Globus pallidus (tissue), 1 donor: ENCODE measurements around the gene FOLR2.
"Not testable (repeated sequence)": the region's sequence is repeated elsewhere in the genome, so short reads cannot be mapped to it uniquely, and the experiment has no call there.

Experiments used
- DNase-seq: peaks from one replicate; pipeline ENCODE4 v3.0.0-alpha.2; 2015; ENCODE audit warnings: low spot score

FOLR2 gene

GRCh38 chr11:72216638-72217037, at the start of gene FOLR2:
TSS of gene FOLR2 (plus strand) at chr11:72216794. CDS start at chr11:72218585, 1,791 bp downstream.
- no peak for DNase-seq

- not testable (repeated sequence) for DNase-seq
Observed at GRCh38 chr11:72169046-72169555, 47.5 kb upstream of the FOLR2 start.

- DNase-seq, result peak; percentile 70
Observed at GRCh38 chr11:72169754-72170153, 46.8 kb upstream of the FOLR2 start.

- DNase-seq, result not testable (repeated sequence)
Observed at GRCh38 chr11:72172043-72172442, 44.6 kb upstream of the FOLR2 start.

DNA sequence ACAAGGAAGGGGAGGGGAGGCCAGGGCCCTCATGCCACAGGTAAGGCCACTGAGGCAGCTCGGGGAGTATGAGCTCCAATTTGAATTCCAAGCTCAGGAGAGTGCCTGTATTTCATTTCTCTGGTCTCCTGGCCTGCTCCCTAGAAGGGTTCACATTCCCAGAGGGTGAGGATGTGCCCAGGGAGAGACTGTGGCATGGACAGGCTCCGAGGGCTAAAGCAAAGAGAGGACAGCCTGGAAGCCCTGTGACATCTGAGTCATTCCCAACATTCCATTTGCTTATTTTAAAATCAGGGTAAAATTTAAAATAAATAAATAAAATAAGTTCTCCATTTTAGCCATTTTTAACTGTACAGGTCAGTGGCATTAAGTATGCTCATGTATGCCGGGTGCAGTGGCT, 43.3 kb upstream of the FOLR2 start:
- no peak for DNase-seq

GRCh38 chr11:72174302-72175070, 42.1 kb upstream of the FOLR2 start:
- DNase-seq, result no peak

- DNase-seq, result no peak
Observed at GRCh38 chr11:72177656-72178055, 38.9 kb upstream of the FOLR2 start.

GRCh38 chr11:72179049-72179803, 37.4 kb upstream of the FOLR2 start:
- no peak for DNase-seq

GRCh38 chr11:72179804-72180396, 36.7 kb upstream of the FOLR2 start:
- no peak for DNase-seq

GRCh38 chr11:72180892-72181552, 35.6 kb upstream of the FOLR2 start:
- DNase-seq, result not testable (repeated sequence)

- DNase-seq, result not testable (repeated sequence)
Observed at GRCh38 chr11:72181553-72181958, 35.0 kb upstream of the FOLR2 start.

GRCh38 chr11:72188267-72188666, 28.3 kb upstream of the FOLR2 start:
- no peak for DNase-seq

GRCh38 chr11:72189455-72190250, 26.9 kb upstream of the FOLR2 start:
- DNase-seq, result peak; percentile 32

DNA sequence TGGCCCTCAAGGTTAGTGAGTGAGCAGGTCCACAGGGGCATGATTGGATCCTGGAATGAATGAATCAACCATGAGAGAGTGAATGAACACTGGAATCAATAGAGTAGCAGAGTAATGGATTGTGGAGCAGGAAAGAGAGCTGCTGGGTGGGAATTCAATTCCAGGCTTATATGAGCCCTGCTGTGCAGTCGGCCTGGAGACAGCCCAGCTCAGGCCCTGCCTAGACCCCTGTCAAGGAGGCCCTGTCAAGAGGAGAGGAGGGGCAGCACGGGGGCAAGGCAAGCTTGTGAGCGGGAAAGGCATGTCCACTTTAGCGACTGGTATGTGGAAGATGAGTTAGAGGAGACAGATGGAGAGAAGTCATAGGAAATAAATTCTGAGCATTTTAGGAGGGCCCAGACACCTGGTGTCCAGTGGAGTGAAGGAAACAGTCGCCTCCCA, 25.9 kb upstream of the FOLR2 start:
- no peak for DNase-seq

DNA sequence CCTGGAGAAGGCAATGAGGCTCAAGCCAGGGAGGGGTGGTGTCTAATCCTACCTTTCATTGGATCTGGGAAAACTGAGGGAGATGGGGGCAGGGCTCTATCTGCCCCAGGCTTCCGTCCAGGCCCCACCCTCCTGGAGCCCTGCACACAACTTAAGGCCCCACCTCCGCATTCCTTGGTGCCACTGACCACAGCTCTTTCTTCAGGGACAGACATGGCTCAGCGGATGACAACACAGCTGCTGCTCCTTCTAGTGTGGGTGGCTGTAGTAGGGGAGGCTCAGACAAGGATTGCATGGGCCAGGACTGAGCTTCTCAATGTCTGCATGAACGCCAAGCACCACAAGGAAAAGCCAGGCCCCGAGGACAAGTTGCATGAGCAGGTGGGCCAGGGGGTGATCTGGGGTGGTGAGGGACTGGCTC, 24.6 kb upstream of the FOLR2 start, which contains the start of gene FOLR1:
FOLR1 (plus strand) TSS at position 180 of the 421 bp plus-strand sequence; CDS start at position 214, 34 bp downstream.
- no peak for DNase-seq

DNA sequence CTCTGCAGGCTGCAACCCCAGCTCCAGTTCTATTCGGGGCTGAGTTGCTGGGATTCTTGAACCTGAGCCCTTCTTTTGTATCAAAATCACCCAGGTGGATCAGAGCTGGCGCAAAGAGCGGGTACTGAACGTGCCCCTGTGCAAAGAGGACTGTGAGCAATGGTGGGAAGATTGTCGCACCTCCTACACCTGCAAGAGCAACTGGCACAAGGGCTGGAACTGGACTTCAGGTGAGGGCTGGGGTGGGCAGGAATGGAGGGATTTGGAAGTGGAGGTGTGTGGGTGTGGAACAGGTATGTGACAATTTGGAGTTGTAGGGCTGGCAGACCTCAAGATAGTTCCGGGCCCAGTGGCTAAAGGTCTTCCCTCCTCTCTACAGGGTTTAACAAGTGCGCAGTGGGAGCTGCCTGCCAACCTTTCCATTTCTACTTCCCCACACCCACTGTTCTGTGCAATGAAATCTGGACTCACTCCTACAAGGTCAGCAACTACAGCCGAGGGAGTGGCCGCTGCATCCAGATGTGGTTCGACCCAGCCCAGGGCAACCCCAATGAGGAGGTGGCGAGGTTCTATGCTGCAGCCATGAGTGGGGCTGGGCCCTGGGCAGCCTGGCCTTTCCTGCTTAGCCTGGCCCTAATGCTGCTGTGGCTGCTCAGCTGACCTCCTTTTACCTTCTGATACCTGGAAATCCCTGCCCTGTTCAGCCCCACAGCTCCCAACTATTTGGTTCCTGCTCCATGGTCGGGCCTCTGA, 20.9 kb upstream of the FOLR2 start:
- DNase-seq, result no peak

DNA sequence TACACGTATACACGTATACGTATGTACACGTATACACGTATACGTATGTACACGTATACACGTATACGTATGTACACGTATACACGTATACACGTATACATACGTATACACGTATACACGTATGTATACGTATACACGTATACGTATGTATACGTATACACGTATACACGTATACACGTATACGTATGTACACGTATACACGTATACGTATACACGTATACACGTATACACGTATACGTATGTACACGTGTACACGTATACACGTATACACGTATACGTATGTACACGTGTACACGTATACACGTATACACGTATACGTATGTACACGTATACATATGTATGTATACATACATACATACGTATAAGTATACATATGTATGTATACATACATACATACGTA, 15.1 kb upstream of the FOLR2 start:
- DNase-seq, result not testable (repeated sequence)

DNA sequence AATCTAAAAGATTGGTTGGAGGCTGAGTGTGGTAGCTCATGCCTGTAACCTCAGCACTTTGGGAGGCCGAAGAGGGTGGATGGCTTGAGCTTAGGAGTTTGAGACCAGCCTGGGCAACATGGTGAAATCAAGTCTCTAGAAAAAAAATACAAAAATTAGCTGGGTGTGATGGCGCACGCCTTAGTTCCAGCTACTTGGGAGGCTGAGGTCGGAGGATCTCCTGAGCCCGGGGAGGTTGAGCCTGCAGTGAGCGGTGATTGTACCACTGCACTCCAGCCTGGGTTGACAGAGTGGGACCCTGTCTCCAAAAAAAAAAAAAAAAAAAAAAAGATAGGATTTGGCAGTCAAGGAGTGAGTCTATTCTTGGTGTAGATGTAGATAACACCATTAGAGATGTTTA, 14.0 kb upstream of the FOLR2 start:
- no peak for DNase-seq

- no peak for DNase-seq
Observed at GRCh38 chr11:72203163-72203562, 13.4 kb upstream of the FOLR2 start.

DNA sequence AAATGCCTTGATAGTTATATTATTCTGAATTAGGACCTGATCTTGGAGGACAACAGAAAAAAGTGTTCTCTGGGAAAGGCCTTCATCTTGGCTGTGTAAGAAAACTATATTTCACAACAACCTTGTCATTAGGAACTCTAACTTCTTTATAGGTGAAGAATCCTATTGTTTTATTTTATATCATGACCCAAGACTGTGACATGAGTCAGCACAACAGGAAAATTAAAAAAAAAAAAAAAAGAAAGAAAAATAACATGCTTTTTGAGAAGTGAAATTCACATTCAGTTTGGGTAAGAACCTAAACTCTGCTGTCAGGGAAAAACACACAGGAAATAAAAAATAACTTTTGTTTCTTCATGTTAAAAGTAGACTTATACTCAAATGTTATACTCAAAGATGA, 11.7 kb upstream of the FOLR2 start:
- no peak for DNase-seq
